GM12878 (cell line): ENCODE results near the gene GIPC3.

Experiments
- PML ChIP-seq: IDR thresholded peaks from 2 replicates; pipeline ENCODE4 v1.6.1; 2012; ENCODE audit warnings: low read length, inconsistent platforms
- TF ChIP-seq, protein P1 (sequence below), 3 experiments: IDR thresholded peaks in 2 of 3; conservative IDR thresholded peaks in 1 of 3; 2 replicates each; pipeline ENCODE4 v1.5.1; 2011; ENCODE audit warnings: low read depth in 3 of 3, low read length in 3 of 3, mild to moderate bottlenecking in 3 of 3, control low read depth in 2 of 3, moderate library complexity in 2 of 3, inconsistent platforms in 1 of 3, mixed read lengths in 1 of 3; ENCODE audit not compliant: control insufficient read depth in 2 of 3, insufficient read depth in 1 of 3; ENCODE audit errors: extremely low read depth in 1 of 3

DNA sequence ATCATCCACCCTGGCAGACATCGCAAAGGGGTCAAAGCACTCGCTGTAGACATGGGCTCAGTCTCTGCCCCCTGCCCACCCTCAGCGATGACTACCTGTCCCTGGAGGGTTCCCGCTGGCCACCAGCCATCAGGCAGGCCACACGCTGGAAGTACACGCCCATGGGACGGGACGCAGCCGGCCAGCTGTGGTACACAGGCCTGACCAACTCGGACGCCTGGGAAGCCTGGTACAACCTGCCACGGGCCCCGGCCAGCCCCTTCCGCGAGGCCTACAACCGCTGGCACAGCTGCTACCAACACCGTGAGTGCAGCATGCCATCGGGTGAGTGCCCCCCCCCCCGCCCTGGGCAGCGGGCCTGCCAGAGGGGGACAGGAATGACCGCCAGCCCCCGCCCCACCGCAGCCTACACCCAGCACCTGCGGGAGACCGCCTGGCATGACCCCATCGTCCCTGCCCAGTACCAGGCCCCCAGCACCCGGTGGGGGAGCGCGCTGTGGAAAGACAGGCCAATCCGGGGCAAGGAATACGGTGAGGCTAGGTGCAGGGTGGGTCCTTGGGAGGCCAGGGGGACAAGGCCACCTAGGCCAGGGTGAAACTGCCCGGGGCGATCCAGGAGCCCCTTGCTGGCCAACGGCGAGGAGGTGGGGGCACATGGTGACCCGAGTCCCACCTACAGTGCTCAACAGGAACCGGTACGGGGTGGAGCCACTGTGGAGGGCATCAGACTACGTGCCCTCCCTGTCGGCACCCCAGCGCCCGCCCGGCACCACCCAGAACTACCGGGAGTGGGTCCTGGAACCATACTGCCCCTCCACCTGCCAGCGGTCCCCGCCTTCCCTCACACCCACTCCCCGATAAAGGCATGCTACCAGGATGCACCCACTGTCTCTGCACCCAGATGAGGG, 41.9 kb upstream of the GIPC3 start:
- TF ChIP-seq PML: no peak
- TF ChIP-seq, protein P1, sequence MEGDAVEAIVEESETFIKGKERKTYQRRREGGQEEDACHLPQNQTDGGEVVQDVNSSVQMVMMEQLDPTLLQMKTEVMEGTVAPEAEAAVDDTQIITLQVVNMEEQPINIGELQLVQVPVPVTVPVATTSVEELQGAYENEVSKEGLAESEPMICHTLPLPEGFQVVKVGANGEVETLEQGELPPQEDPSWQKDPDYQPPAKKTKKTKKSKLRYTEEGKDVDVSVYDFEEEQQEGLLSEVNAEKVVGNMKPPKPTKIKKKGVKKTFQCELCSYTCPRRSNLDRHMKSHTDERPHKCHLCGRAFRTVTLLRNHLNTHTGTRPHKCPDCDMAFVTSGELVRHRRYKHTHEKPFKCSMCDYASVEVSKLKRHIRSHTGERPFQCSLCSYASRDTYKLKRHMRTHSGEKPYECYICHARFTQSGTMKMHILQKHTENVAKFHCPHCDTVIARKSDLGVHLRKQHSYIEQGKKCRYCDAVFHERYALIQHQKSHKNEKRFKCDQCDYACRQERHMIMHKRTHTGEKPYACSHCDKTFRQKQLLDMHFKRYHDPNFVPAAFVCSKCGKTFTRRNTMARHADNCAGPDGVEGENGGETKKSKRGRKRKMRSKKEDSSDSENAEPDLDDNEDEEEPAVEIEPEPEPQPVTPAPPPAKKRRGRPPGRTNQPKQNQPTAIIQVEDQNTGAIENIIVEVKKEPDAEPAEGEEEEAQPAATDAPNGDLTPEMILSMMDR (IDR thresholded peaks at IDR 0.05 in 2 of 3, conservative IDR thresholded peaks at IDR 0.05 in 1 of 3; ENCODE audit: control insufficient read depth in 2 of 3, extremely low read depth in 1 of 3, insufficient read depth in 1 of 3, low read depth in 3 of 3, low read length in 3 of 3): no peak
